IPS DF 4.7 (cell line): Measurements from ENCODE around the gene TSPOAP1.

ENCODE experiments used
- DNase-seq: peaks from one replicate; pipeline ENCODE4 v3.0.0-alpha.2; 2013; ENCODE audit warnings: low spot score; ENCODE audit errors: extremely low read depth

The TSPOAP1 gene

GRCh38 chr17:58363457-58364185, 35.0 kb upstream of the TSPOAP1 start:
- no peak for DNase-seq

GRCh38 chr17:58362368-58363014, 33.9 kb upstream of the TSPOAP1 start:
- no peak for DNase-seq

GRCh38 chr17:58360296-58361063, 31.9 kb upstream of the TSPOAP1 start:
- DNase-seq, result no peak

- no peak for DNase-seq
These were observed 30.0 kb upstream of the TSPOAP1 start for GRCh38 chr17:58358408-58359172.

- DNase-seq, result no peak
These were observed 29.0 kb upstream of the TSPOAP1 start for GRCh38 chr17:58357312-58358297.

- no peak for DNase-seq
These were observed 27.6 kb upstream of the TSPOAP1 start for GRCh38 chr17:58356231-58356630.

GRCh38 chr17:58354541-58355216, 26.1 kb upstream of the TSPOAP1 start:
- DNase-seq, result no peak

- no peak for DNase-seq
These were observed 24.8 kb upstream of the TSPOAP1 start for GRCh38 chr17:58353389-58353825.

GRCh38 chr17:58352596-58353388, 24.2 kb upstream of the TSPOAP1 start:
- no peak for DNase-seq

GRCh38 chr17:58351831-58352595, 23.4 kb upstream of the TSPOAP1 start, which contains the start of gene SUPT4H1:
Gene SUPT4H1, minus strand, starts transcription at chr17:58352201. Its CDS starts 66 bp downstream, at chr17:58352135.
- DNase-seq, result no peak

- DNase-seq, result no peak
These were observed 22.6 kb upstream of the TSPOAP1 start for GRCh38 chr17:58351182-58351581.

GRCh38 chr17:58348038-58348437, 19.4 kb upstream of the TSPOAP1 start:
- no peak for DNase-seq

GRCh38 chr17:58345500-58345899, 16.9 kb upstream of the TSPOAP1 start:
- DNase-seq, result no peak

- no peak for DNase-seq
These were observed 16.2 kb upstream of the TSPOAP1 start for GRCh38 chr17:58344791-58345157.

GRCh38 chr17:58344047-58344790, 15.6 kb upstream of the TSPOAP1 start:
- no peak for DNase-seq

GRCh38 chr17:58343131-58343530, 14.5 kb upstream of the TSPOAP1 start:
- no peak for DNase-seq

- DNase-seq, result no peak
These were observed 13.4 kb upstream of the TSPOAP1 start for GRCh38 chr17:58341861-58342475.
